Prostate gland (tissue), 2 donors: ENCODE results near the gene SLC24A3. TPM values are rescaled to one million over a fixed set of nuclear protein-coding genes. Genes with fewer than 3 reads are reported as not detected.

ENCODE experiments used
- DNase-seq: peaks from one replicate; pipeline ENCODE4 v3.0.0-alpha.2; 2019; ENCODE audit warnings: low spot score
- H3K27ac ChIP-seq, 2 donors: fragments of 200-600 bp; sonication (generic); 2 replicates each; pipeline ENCODE4 v1.5.1; 2017 to 2019
- H3K27me3 ChIP-seq: fragments of 200-600 bp; sonication (generic); replicated peaks from 2 replicates; pipeline ENCODE4 v1.5.1; 2019; ENCODE audit not compliant: insufficient read depth
- H3K36me3 ChIP-seq, 2 donors: fragments of 200-600 bp; sonication (generic); 1 replicate in 1 of 2; 2 replicates in 1 of 2; pipeline versions ENCODE4 v1.5.1 to v1.8.1; 2017 to 2019
- H3K4me1 ChIP-seq: fragments of 200-600 bp; sonication (generic); replicated peaks from 2 replicates; pipeline ENCODE4 v1.5.1; 2019
- H3K4me3 ChIP-seq, 2 donors: fragments of 200-600 bp; sonication (generic); 2 replicates each; pipeline ENCODE4 v1.5.1; 2017 to 2019
- H3K9me3 ChIP-seq: fragments of 200-600 bp; sonication (generic); 2 replicates; pipeline ENCODE4 v1.5.1; 2017
- CTCF ChIP-seq, 4 experiments: fragments of 200-600 bp in 2 of 4; fragments of 450-650 bp in 2 of 4; sonication (generic) in 2 of 4; IDR thresholded peaks; 1 replicate in 3 of 4; 2 replicates in 1 of 4; pipeline ENCODE4 v1.5.1; 2016 to 2019; ENCODE audit warnings: antibody characterized with exemption in 4 of 4, mild to moderate bottlenecking in 2 of 4, moderate library complexity in 2 of 4
- POLR2A ChIP-seq: fragments of 450-650 bp; IDR thresholded peaks from one replicate; pipeline ENCODE4 v1.6.1; 2016; ENCODE audit warnings: antibody characterized with exemption, mild to moderate bottlenecking
- POLR2AphosphoS5 ChIP-seq: sonication (generic); formaldehyde crosslinking; IDR thresholded peaks from one replicate; pipeline ENCODE4 v1.6.1; 2017; ENCODE audit warnings: antibody characterized with exemption
- WGBS: methylation state at CpG from one replicate; pipeline ENCODE4 v1.1.5; 2018; 5-methylcytosine and 5-hydroxymethylcytosine counted together
- intact Hi-C: fragments of 100-400 bp; cut with DNase I; formaldehyde crosslinking; loops from one replicate; pipeline ENCODE4 v1.14.2; 2022
- total RNA-seq, 2 donors: library from RNA; depleted of rRNA; stranded (reverse); fragments of >200 nt; gene quantifications; one replicate each; pipeline ENCODE4 v1.1.0, GENCODE V29; 2016

Gene SLC24A3
- total RNA-seq, 2 donors from 2014 or later: 4.6 to 8.0 TPM

DNA sequence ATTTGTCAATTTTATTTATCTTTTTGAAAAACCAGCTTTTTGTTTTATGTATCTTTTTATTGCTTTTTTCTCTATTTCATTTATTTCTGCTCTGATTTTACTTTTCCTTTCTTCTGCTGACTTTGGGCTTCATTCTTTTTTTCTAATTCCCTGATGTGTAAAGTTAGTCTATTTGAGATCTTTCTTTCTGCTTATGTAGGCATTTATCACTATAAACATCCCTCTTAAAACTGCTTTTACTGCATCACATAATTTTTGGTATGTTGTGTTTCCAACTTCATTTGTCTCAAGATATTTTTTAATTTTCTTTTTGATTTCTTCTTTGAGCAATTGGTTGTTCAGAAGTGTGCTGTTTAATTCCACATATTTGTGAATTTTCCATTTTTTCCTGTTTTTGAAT lies 174.8 kb downstream of the SLC24A3 start:
- Histone ChIP-seq H3K27ac (no peak overlapping the region), H3K4me3 (no peak overlapping the region), H3K4me1 (no peaks in the 10 kb centered on the region), H3K27me3 (no peaks in the 10 kb centered on the region), H3K36me3 (no peaks in the 10 kb centered on the region), H3K9me3 (no peaks in the 10 kb centered on the region)
- intact Hi-C loops: no loop called here
- DNase-seq: no peak
- no peak for TF ChIP-seq CTCF (IDR thresholded peaks at IDR 0.05)
- no peak for TF ChIP-seq POLR2A
- TF ChIP-seq POLR2AphosphoS5: no peak

DNA sequence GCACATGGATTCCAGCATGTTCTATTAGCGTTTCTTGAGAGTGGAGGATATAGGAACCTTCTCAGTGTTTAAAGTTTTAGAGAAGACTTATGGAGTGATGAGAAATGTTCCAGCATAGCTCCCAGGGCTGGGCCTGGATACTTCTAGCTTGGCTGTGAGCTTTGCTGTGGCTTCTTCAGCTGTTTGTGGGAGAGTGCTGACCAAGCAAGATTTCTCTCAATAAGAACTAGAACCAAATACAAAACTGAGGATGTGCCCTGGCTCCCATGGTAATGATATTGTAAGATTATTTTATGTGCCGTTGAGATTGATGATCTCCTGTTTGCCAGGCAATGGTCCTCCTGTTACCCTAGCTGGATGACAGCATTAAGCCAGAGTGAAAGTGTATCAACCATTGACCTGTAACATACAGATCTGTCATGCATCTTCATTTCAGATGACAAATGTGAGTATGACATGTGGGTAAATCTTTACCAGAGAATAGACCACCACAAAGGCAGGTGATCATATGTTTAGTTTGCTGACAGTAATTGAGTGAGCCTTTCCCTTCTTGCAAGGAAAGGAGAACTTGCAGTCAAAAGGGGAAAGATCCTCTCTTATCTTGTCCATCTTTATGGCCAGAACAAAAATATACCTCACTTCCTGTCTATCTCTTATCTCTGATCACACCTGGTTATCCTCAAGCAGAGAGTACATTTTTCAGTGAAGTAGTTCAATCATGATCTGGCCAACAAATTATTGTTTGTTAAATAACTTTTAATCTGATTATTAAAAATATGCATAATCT lies 180.1 kb downstream of the SLC24A3 start:
- no peak overlapping the region for H3K27ac ChIP-seq
- H3K4me3 ChIP-seq: no peak overlapping the region
- no peaks in the 10 kb centered on the region for H3K4me1 ChIP-seq
- H3K27me3 ChIP-seq: no peaks in the 10 kb centered on the region
- H3K9me3 ChIP-seq: no peaks in the 10 kb centered on the region
- intact Hi-C loops: no loop called here
- 92% methylated on average over 2 of the region's 2 CpGs for WGBS
- no peak for DNase-seq
- TF ChIP-seq CTCF (IDR thresholded peaks at IDR 0.05): no peak
- no peak for TF ChIP-seq POLR2A
- no peak for TF ChIP-seq POLR2AphosphoS5
- H3K36me3 ChIP-seq: no peaks in the 10 kb centered on the region

DNA sequence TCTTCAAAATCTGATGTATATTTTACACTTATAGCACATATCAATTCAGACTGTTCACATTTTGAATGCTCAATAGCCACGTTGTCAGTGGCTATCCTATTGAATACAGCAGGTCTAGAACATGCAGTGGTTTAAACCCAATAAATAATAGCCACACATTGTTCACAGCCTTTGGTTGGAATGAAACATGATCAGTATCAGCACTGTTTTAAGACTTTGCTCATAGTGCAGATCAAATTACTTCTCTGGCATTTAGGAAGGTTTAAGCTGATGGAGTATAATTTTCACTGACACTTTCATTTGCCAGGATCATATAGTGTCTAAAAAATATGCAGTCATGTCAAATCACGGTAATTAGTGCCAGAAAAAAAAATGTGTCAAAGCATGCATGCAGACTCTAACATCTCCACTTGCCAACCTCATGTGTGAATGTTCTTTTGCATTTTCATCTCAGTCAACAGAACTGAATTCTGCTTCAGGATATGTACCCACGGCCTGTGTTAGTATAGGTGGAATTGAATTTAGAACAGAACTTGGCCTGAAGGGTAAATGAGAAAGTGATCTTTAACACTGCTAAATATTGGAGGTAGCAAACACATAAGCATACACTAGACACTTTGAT lies 184.1 kb downstream of the SLC24A3 start:
- Histone ChIP-seq H3K4me1 (no peaks in the 10 kb centered on the region), H3K36me3 (no peaks in the 10 kb centered on the region), H3K9me3 (no peaks in the 10 kb centered on the region), H3K27ac (no peak overlapping the region), H3K27me3 (no peaks in the 10 kb centered on the region), H3K4me3 (no peak overlapping the region)
- TF ChIP-seq POLR2AphosphoS5: peak; percentile 36
- TF ChIP-seq CTCF (IDR thresholded peaks at IDR 0.05): no peak
- WGBS: 17% methylated on average over 3 of the region's 3 CpGs
- intact Hi-C loops: no loop called here
- no peak for DNase-seq

GRCh38 chr20:19397226-19397625 lies 184.8 kb downstream of the SLC24A3 start:
- TF ChIP-seq POLR2AphosphoS5: no peak
- no peak for TF ChIP-seq POLR2A
- TF ChIP-seq CTCF (IDR thresholded peaks at IDR 0.05): no peak
- WGBS: 64% methylated on average over 3 of the region's 3 CpGs
- intact Hi-C loops: no loop called here
- no peaks in the 10 kb centered on the region for H3K27me3 ChIP-seq
- no peaks in the 10 kb centered on the region for H3K36me3 ChIP-seq
- no peaks in the 10 kb centered on the region for H3K9me3 ChIP-seq
- no peak overlapping the region for H3K27ac ChIP-seq
- DNase-seq: no peak
- no peak overlapping the region for H3K4me3 ChIP-seq
- H3K4me1 ChIP-seq: no peaks in the 10 kb centered on the region

- intact Hi-C loops: no loop called here
- no peaks in the 10 kb centered on the region for H3K9me3 ChIP-seq
Measured at GRCh38 chr20:19397666-19398065, 185.2 kb downstream of the SLC24A3 start.

More at GRCh38 chr20:19397666-19398065, 185.2 kb downstream of the SLC24A3 start:
- Histone ChIP-seq H3K4me1 (no peaks in the 10 kb centered on the region), H3K27me3 (no peaks in the 10 kb centered on the region), H3K36me3 (no peaks in the 10 kb centered on the region), H3K27ac (no peak overlapping the region), H3K4me3 (no peak overlapping the region)
- 67% methylated on average over 1 of the region's 1 CpG for WGBS
- no peak for TF ChIP-seq POLR2A
- no peak for TF ChIP-seq CTCF (IDR thresholded peaks at IDR 0.05)
- no peak for TF ChIP-seq POLR2AphosphoS5
- DNase-seq: no peak
